ELF-1 (cell line): ENCODE results near the gene AGFG2.
A peak's percentile ranks its signal among the peaks of the same experiment; 100 is the strongest.

Experiments used
- DNase-seq: peaks from one replicate; pipeline ENCODE4 v3.0.0-alpha.2; 2016; ENCODE audit warnings: low read depth, low spot score

The AGFG2 gene

GRCh38 chr7:100585511-100586265 lies 46.7 kb downstream of the AGFG2 start, which contains the start of gene LRCH4:
LRCH4 (minus strand) TSS chr7:100586129; CDS start chr7:100586100, 29 bp downstream.
- no peak for DNase-seq

- DNase-seq, result peak; percentile 100
Measured at GRCh38 chr7:100586266-100587025, 47.4 kb downstream of the AGFG2 start, which contains the start of gene FBXO24. FBXO24 (plus strand) TSS chr7:100586328; CDS start chr7:100586626, 298 bp downstream.

- no peak for DNase-seq
Measured at GRCh38 chr7:100588438-100588837, 49.4 kb downstream of the AGFG2 start.

- DNase-seq, result no peak
Measured at GRCh38 chr7:100589341-100589947, 50.4 kb downstream of the AGFG2 start.

GRCh38 chr7:100590077-100590737 lies 51.2 kb downstream of the AGFG2 start:
- no peak for DNase-seq

- no peak for DNase-seq
Measured at GRCh38 chr7:100591596-100591995, 52.6 kb downstream of the AGFG2 start.

- no peak for DNase-seq
Measured at GRCh38 chr7:100595188-100595587, 56.2 kb downstream of the AGFG2 start.

GRCh38 chr7:100598425-100598824 lies 59.4 kb downstream of the AGFG2 start:
- DNase-seq, result no peak

- no peak for DNase-seq
Measured at GRCh38 chr7:100599911-100600729, 61.1 kb downstream of the AGFG2 start.

GRCh38 chr7:100600730-100601038 lies 61.7 kb downstream of the AGFG2 start:
- DNase-seq, result no peak

GRCh38 chr7:100602889-100603725 lies 64.1 kb downstream of the AGFG2 start:
- peak; percentile 79 for DNase-seq

- peak; percentile 73 for DNase-seq
Measured at GRCh38 chr7:100603726-100604027, 64.7 kb downstream of the AGFG2 start.

GRCh38 chr7:100604028-100604975 lies 65.3 kb downstream of the AGFG2 start:
- DNase-seq, result peak; percentile 84

GRCh38 chr7:100604976-100605911 lies 66.2 kb downstream of the AGFG2 start:
- peak; percentile 46 for DNase-seq

GRCh38 chr7:100606313-100606712 lies 67.3 kb downstream of the AGFG2 start:
- no peak for DNase-seq

- no peak for DNase-seq
Measured at GRCh38 chr7:100607111-100607510, 68.1 kb downstream of the AGFG2 start.

GRCh38 chr7:100609958-100610357 lies 71.0 kb downstream of the AGFG2 start:
- no peak for DNase-seq
